Adipose tissue (tissue), 3 donors: ENCODE data around the gene GNG12. TPM values are rescaled to one million over a fixed set of nuclear protein-coding genes. Genes with fewer than 3 reads are reported as not detected.
"Not testable (repeated sequence)": the region's sequence is repeated elsewhere in the genome, so short reads cannot be mapped to it uniquely, and the experiment has no call there.

Experiments used
- H3K27ac ChIP-seq: one replicate; pipeline ENCODE4 v1.5.1; 2013; ENCODE audit warnings: low read depth, low read length
- WGBS, 3 donors: extraction: QIAGEN DNeasy Blood & Tissue Kit; methylation state at CpG; one replicate each; pipeline ENCODE4 v1.1.7; 2013; 5-methylcytosine and 5-hydroxymethylcytosine counted together
- polyA plus RNA-seq, 3 donors: library from polyadenylated mRNA; stranded (reverse); fragments of 200-250 nt; gene quantifications; one replicate each; pipeline ENCODE4 v1.2.3, GENCODE V29; 2013
- donor health status: healthy with polysubstance abuse.
- donor health status: Bipolar disorder and iron deficiency.
- donor health status: healthy.

Gene GNG12
- polyA plus RNA-seq, 3 donors: 14.7 to 66.0 (median 46.3) TPM

DNA sequence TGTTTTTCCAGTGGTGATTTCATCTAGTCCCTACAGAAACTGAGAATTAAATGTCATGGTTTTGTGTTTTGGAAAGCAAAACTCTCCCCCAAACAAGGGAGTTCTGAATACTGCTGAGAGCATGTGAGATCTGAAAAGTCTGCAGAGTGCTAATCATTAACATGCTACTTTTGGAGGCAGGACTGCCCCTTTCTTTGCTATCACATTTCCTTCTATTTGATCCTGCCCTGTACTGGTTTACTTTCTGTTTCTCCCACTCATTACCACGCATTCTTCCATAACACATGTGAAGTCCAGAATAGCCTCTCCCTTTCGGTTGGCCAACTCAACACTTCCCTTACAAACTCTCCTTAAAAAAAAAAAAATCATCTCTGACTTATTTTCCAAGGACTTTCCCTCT lies 84.6 kb downstream of the GNG12 start:
- 3 to 13% (median 8%) methylated on average over 2 of the region's 2 CpGs for WGBS, 3 donors
- H3K27ac ChIP-seq: no peak overlapping the region

DNA sequence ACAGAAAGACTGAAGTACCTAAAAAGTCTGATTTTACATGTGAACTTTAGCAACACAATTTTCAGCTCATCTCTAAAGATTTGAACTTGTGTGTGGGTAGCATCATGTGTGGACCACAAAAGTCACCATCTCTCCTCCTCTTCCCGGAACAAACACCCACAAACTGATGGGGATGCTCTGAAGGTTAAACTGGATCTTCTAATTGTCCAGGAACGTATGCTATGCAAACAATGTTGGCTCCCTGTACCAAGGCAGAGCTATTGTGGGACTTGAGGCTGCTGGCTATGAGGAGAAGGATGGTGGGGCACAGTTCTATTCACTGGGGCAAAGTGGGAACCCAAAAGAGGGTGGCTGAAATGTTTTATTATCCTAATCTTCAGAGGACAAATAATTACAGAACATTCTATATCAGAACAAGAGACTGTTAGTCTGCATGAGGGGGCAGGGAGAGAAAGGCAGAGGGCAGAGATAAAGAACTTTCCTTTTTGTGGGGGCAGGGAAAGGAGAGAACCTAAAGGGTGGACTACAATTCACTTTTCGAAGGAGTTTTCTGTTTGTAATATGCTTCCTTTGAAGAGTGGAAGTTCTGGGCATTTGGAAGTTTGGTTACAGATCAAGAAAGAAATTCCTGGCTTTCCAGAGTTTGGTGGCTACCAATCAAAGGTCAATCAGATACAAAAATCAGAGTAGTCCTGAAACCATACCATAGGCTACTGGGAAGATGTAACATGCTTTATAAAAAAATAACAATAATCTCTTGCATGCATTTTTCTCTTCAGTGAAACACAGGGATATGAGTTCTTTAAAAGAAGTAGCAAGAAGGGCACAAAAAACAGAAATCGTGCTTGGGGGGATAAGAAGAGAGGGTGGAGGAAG lies 85.4 kb downstream of the GNG12 start:
- H3K27ac ChIP-seq: no peak overlapping the region
- WGBS, 3 donors: 33 to 55% (median 49%) methylated on average over 4 of the region's 4 CpGs

GRCh38 chr1:67745875-67746698 lies 87.2 kb downstream of the GNG12 start:
- 60 to 69% (median 61%) methylated on average over 6 of the region's 6 CpGs for WGBS, 3 donors
- no peak overlapping the region for H3K27ac ChIP-seq

GRCh38 chr1:67743072-67743725 lies 90.1 kb downstream of the GNG12 start:
- WGBS, 3 donors: 61 to 88% (median 87%) methylated on average over 3 of the region's 3 CpGs
- no peak overlapping the region for H3K27ac ChIP-seq

DNA sequence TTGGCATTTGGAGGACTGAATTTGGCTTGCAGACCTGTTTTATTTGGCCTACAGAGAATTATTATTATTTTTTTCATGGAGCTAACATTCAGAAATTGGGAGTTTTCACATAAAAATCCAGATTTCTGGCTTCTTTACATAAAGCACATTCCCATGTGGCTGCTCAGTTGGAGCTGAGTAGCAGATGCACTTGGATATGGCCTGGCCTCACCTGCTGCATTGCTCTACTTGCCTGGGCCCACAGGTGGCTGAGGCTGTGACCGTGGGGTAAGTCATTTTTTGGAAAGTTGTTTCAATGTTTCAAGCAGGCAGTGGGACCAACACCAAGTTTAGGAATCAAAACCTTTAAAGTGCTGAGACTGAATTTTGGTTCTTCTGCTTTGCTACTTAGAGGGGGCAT lies 91.5 kb downstream of the GNG12 start:
- WGBS, 3 donors: 89 to 96% (median 90%) methylated on average over 1 of the region's 1 CpG

GRCh38 chr1:67741121-67741520 lies 92.1 kb downstream of the GNG12 start:
- WGBS, 3 donors: 27 to 79% (median 67%) methylated on average over 3 of the region's 3 CpGs
- no peak overlapping the region for H3K27ac ChIP-seq

More for the DNA sequence above, 91.5 kb downstream of the GNG12 start:
- no peak overlapping the region for H3K27ac ChIP-seq

DNA sequence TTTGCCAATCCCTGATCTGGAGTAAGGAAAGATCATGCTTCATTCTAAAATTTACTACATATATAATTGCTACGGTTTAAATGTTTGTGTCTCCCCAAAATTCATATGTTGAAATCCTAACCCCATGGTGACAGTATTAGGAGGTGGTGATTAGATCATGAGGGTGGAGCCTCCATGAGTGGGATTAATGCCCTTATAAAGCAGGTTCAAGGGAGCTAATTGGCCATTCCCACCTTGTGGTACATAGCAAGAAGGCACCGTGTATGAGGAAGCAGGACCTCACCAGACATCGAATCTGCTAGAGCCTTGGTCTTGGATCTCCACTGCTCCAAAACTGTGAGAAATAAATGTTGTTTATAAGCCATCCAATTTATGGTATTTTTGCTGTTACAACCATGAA lies 92.7 kb downstream of the GNG12 start:
- 81 to 89% (median 83%) methylated on average over 3 of the region's 3 CpGs for WGBS, 3 donors
- no peak overlapping the region for H3K27ac ChIP-seq

GRCh38 chr1:67739361-67739760 lies 93.9 kb downstream of the GNG12 start:
- no peak overlapping the region for H3K27ac ChIP-seq
- 96 to 98% (median 98%) methylated on average over 5 of the region's 5 CpGs for WGBS, 3 donors

DNA sequence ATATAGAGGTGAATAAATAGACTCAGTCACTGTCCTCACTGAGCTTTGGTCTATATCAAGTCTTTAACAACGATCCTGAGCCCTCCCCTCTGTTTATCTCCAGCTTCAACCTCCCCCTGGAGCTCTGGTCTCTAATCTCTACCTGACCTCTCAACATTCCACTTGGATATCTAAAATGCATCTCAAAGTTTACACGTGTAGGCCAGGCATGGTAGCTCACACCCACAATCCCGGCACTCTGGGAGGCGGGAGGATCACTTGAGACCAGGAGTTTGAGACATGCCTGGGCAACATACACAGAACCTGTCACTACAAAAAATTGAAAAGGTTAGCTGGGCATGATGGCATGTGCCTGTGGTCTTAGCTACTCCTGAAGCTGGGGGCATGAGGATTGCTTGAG lies 94.9 kb downstream of the GNG12 start:
- H3K27ac ChIP-seq: no peak overlapping the region
- WGBS, 3 donors: 71 to 82% (median 81%) methylated on average over 4 of the region's 4 CpGs

GRCh38 chr1:67737875-67738274 lies 95.4 kb downstream of the GNG12 start:
- no peak overlapping the region for H3K27ac ChIP-seq
- 96 to 98% (median 97%) methylated on average over 3 of the region's 3 CpGs for WGBS, 3 donors

DNA sequence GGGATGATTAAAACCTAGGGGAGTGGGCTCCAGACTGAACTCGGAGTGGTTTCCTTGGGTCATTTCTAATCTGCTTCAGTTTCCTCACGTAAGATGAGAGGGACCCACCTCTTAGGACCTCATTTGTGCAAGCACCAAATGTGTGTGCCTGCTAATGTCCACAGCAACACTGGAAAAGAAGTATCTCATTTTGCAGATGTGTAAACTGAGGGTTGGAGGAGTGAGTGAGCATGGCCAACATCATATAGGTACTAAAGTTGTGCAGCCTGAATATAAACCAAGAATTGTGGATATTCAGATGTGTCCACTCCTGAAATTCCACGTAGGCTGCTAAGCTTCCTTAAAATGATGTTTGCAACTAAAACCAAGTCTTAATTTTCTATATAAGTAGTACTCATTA lies 96.5 kb downstream of the GNG12 start:
- H3K27ac ChIP-seq: no peak overlapping the region
- 82 to 90% (median 87%) methylated on average over 3 of the region's 3 CpGs for WGBS, 3 donors

- 10 to 44% (median 11%) methylated on average over 11 of the region's 11 CpGs for WGBS, 3 donors
- H3K27ac ChIP-seq: no peak overlapping the region
Measured at GRCh38 chr1:67735806-67736627, 97.2 kb downstream of the GNG12 start.

- WGBS, 3 donors: 33 to 73% (median 34%) methylated on average over 3 of the region's 3 CpGs
- H3K27ac ChIP-seq: no peak overlapping the region
Measured at GRCh38 chr1:67735206-67735605, 98.1 kb downstream of the GNG12 start.

GRCh38 chr1:67734323-67734690 lies 99.0 kb downstream of the GNG12 start:
- no peak overlapping the region for H3K27ac ChIP-seq
- 73 to 95% (median 83%) methylated on average over 3 of the region's 3 CpGs for WGBS, 3 donors

- H3K27ac ChIP-seq: no peak overlapping the region
- 39 to 70% (median 44%) methylated on average over 4 of the region's 4 CpGs for WGBS, 3 donors
Measured at GRCh38 chr1:67733681-67734322, 99.5 kb downstream of the GNG12 start.

DNA sequence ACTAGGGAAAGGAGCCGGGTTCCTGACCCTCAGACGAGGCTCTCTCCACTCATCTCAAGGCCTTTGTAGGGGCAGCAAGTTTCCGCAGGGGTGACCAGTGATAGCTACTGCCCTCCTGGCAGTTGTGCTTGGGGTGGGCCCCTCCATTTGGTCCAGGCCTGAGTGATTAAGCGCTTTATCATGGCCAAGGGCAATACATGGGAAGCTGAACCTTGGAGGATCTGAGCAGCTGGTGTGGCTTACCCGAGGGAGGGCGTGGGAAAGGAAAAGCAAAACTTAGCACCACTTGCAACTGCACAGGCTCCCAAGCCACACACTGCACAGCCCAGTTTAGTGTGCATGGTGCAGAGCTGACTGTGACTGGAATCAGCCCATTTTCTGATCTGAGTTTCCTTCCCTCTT lies 100.5 kb downstream of the GNG12 start:
- no peak overlapping the region for H3K27ac ChIP-seq
- 57 to 62% (median 61%) methylated on average over 6 of the region's 6 CpGs for WGBS, 3 donors

DNA sequence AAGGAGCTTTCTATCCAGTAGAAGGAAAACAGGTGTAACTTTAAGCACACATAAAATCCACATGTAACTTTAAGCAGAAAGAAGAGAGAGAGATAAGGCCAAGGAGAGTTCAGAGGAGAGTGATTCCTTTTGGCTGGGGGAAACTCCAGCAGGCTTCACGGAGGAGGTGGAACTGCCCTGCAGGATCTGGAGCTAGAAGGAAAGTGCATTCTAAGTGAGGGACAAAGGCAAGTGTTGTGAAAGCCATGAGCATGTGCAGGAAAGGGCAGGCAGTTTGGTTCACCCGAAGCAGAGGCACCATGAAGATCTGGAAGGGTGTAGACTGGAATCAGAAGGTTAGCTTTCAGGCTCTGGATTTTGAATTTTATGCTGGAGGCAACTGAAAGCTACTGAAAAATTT lies 101.9 kb downstream of the GNG12 start:
- no peak overlapping the region for H3K27ac ChIP-seq
- WGBS, 3 donors: 68 to 89% (median 78%) methylated on average over 2 of the region's 2 CpGs

GRCh38 chr1:67730312-67730711 lies 103.0 kb downstream of the GNG12 start:
- H3K27ac ChIP-seq: not testable (repeated sequence)
- WGBS, 3 donors: 95% methylated on average over 9 of the region's 9 CpGs
